Measurements from ENCODE around the gene ABHD8. TPM values are rescaled to one million over a fixed set of nuclear protein-coding genes. Genes with fewer than 3 reads are reported as not detected.
A peak's percentile ranks its signal among the peaks of the same experiment; 100 is the strongest.

Gene ABHD8
- total and polyA plus RNA-seq, 2 of the 13 experiments (the other 11 are each of a cell fraction or from before 2014, with no cell fraction given): 6.3 to 7.2 TPM

- no peak for TF ChIP-seq ZNF468 (CRISPR knock-in tag; IDR thresholded peaks at IDR 0.05)
- no peak for TF ChIP-seq MAFK (conservative IDR thresholded peaks at IDR 0.05 in 1 of 2, IDR thresholded peaks at IDR 0.05 in 1 of 2; ENCODE audit: low read length in 2 of 2)
- no peak for TF ChIP-seq ZFP62 (CRISPR knock-in tag; IDR thresholded peaks at IDR 0.05)
- TF ChIP-seq, protein P1, sequence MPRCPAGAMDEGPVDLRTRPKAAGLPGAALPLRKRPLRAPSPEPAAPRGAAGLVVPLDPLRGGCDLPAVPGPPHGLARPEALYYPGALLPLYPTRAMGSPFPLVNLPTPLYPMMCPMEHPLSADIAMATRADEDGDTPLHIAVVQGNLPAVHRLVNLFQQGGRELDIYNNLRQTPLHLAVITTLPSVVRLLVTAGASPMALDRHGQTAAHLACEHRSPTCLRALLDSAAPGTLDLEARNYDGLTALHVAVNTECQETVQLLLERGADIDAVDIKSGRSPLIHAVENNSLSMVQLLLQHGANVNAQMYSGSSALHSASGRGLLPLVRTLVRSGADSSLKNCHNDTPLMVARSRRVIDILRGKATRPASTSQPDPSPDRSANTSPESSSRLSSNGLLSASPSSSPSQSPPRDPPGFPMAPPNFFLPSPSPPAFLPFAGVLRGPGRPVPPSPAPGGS (CRISPR knock-in tag; IDR thresholded peaks at IDR 0.05): 0 out of 2 replicates have a peak, but pooled peaks have one; percentile 0
- no peak for TF ChIP-seq ZNF383 (CRISPR knock-in tag; IDR thresholded peaks at IDR 0.05; ENCODE audit: borderline replicate concordance)
- TF ChIP-seq MLX (CRISPR knock-in tag; IDR thresholded peaks at IDR 0.05): no peak
- TF ChIP-seq, protein P2, sequence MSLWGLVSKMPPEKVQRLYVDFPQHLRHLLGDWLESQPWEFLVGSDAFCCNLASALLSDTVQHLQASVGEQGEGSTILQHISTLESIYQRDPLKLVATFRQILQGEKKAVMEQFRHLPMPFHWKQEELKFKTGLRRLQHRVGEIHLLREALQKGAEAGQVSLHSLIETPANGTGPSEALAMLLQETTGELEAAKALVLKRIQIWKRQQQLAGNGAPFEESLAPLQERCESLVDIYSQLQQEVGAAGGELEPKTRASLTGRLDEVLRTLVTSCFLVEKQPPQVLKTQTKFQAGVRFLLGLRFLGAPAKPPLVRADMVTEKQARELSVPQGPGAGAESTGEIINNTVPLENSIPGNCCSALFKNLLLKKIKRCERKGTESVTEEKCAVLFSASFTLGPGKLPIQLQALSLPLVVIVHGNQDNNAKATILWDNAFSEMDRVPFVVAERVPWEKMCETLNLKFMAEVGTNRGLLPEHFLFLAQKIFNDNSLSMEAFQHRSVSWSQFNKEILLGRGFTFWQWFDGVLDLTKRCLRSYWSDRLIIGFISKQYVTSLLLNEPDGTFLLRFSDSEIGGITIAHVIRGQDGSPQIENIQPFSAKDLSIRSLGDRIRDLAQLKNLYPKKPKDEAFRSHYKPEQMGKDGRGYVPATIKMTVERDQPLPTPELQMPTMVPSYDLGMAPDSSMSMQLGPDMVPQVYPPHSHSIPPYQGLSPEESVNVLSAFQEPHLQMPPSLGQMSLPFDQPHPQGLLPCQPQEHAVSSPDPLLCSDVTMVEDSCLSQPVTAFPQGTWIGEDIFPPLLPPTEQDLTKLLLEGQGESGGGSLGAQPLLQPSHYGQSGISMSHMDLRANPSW (CRISPR knock-in tag; IDR thresholded peaks at IDR 0.05; ENCODE audit: borderline replicate concordance): no peak
- TF ChIP-seq USF2 (IDR thresholded peaks at IDR 0.05; ENCODE audit: low read depth, low read length): no peak
- TF ChIP-seq USF2 (CRISPR knock-in tag; IDR thresholded peaks at IDR 0.05; ENCODE audit: borderline replicate concordance): no peak
- peak; percentile 57 for TF ChIP-seq DMAP1 (CRISPR knock-in tag; IDR thresholded peaks at IDR 0.05)
- TF ChIP-seq SMAD9 (CRISPR knock-in tag; IDR thresholded peaks at IDR 0.05): no peak
- TF ChIP-seq ZNF230 (CRISPR knock-in tag; IDR thresholded peaks at IDR 0.05): no peak
- TF ChIP-seq GATAD2A (CRISPR knock-in tag; IDR thresholded peaks at IDR 0.05): no peak
- no peak for TF ChIP-seq ZNF564 (CRISPR knock-in tag; IDR thresholded peaks at IDR 0.05)
- no peak for TF ChIP-seq ZNF3 (CRISPR knock-in tag; IDR thresholded peaks at IDR 0.05)
- TF ChIP-seq, protein P3, sequence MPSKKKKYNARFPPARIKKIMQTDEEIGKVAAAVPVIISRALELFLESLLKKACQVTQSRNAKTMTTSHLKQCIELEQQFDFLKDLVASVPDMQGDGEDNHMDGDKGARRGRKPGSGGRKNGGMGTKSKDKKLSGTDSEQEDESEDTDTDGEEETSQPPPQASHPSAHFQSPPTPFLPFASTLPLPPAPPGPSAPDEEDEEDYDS (CRISPR knock-in tag; IDR thresholded peaks at IDR 0.05): no peak
- no peak for TF ChIP-seq TCF7L2 (IDR thresholded peaks at IDR 0.05; ENCODE audit: low read depth, low read length)
- no peak for TF ChIP-seq NCOA2 (CRISPR knock-in tag; IDR thresholded peaks at IDR 0.05)
- no peak for TF ChIP-seq IRX3 (CRISPR knock-in tag; IDR thresholded peaks at IDR 0.05; ENCODE audit: borderline replicate concordance, low read depth)
- no peak for TF ChIP-seq KDM5B (CRISPR knock-in tag; IDR thresholded peaks at IDR 0.05; ENCODE audit: borderline replicate concordance)
- no peak for TF ChIP-seq CENPX (CRISPR knock-in tag; IDR thresholded peaks at IDR 0.05)
- TF ChIP-seq, protein P4, sequence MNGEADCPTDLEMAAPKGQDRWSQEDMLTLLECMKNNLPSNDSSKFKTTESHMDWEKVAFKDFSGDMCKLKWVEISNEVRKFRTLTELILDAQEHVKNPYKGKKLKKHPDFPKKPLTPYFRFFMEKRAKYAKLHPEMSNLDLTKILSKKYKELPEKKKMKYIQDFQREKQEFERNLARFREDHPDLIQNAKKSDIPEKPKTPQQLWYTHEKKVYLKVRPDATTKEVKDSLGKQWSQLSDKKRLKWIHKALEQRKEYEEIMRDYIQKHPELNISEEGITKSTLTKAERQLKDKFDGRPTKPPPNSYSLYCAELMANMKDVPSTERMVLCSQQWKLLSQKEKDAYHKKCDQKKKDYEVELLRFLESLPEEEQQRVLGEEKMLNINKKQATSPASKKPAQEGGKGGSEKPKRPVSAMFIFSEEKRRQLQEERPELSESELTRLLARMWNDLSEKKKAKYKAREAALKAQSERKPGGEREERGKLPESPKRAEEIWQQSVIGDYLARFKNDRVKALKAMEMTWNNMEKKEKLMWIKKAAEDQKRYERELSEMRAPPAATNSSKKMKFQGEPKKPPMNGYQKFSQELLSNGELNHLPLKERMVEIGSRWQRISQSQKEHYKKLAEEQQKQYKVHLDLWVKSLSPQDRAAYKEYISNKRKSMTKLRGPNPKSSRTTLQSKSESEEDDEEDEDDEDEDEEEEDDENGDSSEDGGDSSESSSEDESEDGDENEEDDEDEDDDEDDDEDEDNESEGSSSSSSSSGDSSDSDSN (CRISPR knock-in tag; IDR thresholded peaks at IDR 0.05): peak; percentile 38; the same call in 1 of the 2 replicates
- no peak for TF ChIP-seq ELF4 (CRISPR knock-in tag; IDR thresholded peaks at IDR 0.05; ENCODE audit: borderline replicate concordance)
These were observed 3.1 kb upstream of the ABHD8 start (continued) for GRCh38 chr19:17306285-17306714.
